Measurements from ENCODE around the gene PERCC1. TPM values are rescaled to one million over a fixed set of nuclear protein-coding genes. Genes with fewer than 3 reads are reported as not detected.

PERCC1 gene
- total RNA-seq, 1 experiment from 2014 or later = not detected

DNA sequence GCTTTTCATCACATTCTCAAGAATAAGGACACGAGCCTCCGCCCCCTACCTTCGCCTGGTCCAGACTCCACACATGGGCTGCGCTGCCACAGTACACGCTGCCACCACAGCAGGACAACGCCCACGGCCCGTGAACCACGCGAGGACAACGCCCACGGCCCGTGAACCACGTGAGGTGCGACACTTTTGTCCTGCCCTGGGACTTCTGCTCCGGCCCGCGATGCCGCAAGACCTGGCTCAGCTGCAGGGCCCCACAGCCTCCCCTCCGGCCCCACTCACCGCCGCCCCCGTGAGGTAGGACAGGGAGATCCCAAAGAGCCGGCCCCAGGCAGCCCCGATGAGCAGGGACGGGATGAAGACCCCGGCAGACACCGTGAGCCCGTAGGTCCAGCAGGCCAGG lies 19.3 kb downstream of the PERCC1 start:
- no peak for DNase-seq (ENCODE audit: low spot score)

DNA sequence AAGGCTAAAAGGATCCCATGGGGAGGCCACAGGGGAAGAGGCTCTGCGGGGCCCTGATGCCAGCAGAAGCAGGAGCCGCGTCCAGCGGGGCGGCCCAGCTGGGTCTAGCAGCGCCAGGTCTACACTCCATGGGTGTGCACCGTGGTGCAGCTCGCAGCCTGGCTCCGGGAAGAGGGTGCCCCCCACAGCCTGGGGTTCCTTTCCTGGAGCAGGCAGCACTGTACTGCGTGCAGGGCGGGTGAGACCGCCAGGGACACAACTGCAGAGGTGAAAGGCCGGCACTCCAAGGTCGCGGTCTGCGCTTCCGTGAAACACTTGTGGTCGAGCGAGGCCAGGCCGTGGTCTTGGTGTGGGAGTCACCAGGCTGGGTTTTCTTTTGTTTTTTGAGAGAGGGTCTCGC lies 20.0 kb downstream of the PERCC1 start:
- no peak for DNase-seq (ENCODE audit: low spot score)

DNA sequence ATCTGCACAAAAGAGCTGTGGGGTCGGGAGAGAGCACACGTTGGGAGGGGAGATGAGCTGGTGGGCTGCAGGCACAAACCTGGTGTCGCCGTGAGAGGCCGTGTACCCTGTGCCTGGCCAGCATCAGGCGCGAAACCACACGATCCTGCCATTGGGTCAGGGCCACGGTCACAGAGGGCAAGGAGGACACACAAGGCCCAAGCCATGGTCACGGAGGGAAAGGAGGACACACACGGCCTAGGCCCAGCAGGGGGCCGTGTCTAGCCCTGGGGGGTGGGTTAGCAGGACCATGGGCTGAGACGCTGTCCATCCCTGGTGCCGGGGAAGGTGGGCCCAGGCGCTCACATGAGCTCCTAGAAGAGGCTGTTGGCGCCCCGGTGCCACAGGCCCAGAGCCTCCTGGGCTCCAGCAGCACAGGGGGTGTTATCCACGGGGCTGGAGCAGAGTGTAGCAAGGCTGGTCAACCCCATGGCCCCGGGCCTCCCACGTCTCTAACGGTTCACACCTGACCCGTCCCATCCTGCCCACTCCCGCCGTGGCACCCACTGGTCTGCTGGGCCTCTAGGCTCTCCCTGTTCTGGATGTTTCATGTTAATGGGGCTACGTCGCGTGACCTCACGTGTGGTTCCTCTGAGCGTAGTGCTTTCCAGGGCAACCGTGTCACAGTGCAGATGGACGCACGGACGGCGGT lies 21.0 kb downstream of the PERCC1 start:
- DNase-seq (ENCODE audit: low spot score) = no peak

DNA sequence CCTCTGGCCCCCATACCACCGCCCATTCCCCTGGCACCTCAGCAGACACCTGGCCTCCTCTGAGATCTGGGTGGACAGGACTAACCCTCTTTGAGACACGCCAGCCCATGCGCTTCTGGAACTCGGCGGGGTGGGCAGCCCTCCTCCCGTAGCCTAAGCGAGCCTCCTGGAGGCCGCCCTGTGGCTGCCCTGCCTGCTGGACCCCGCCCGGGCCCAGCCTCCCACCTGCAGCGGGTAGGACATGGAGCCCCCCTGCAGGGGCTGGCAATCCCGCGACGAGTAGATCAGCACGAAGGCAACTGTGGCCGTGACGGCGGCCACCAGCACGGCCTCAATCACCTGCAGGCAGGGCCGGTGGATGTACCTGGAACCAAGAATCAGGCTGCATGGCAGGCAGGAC lies 21.7 kb downstream of the PERCC1 start:
- DNase-seq (ENCODE audit: low spot score) = no peak

DNA sequence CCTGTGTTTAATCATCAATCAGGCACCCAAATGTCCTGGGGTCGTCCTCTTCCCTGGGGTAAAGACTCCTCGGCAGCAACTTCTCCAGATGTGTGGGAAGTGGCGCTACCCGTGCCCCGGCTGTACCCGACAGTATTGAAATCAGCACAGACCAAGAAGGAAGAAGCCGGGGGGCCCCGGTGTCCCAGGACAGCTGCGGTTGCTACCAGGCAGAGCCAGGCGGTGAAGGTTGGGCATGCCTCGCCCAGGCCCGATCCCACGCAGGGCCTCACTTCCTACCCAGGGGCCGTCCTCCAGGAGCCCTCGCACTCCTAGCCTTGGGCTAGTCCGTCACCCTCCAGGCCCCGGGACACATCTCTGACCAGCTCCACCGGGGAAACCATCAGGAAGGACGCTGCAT lies 22.4 kb downstream of the PERCC1 start:
- DNase-seq (ENCODE audit: low spot score) = no peak

DNA sequence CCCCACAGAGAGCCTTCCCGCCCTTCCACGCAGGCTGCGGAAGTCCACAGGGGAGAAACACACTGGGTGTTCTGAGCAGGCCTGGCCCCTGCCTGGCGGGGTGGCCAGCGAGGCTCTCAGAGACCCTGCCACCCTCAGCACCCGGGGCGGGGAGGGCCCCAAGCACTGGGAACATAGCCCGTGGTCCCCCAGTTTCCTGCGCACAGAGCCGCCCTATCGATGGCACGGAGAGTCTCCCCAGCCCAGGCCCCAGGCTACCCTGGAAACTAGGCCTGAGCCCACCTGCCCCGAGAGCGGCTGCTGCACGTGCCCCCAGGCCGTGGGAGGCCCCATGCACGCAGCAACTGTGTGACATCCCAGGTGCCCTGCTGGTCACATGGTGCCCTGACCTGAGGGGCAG lies 23.7 kb downstream of the PERCC1 start:
- no peak for DNase-seq (ENCODE audit: low spot score)

DNA sequence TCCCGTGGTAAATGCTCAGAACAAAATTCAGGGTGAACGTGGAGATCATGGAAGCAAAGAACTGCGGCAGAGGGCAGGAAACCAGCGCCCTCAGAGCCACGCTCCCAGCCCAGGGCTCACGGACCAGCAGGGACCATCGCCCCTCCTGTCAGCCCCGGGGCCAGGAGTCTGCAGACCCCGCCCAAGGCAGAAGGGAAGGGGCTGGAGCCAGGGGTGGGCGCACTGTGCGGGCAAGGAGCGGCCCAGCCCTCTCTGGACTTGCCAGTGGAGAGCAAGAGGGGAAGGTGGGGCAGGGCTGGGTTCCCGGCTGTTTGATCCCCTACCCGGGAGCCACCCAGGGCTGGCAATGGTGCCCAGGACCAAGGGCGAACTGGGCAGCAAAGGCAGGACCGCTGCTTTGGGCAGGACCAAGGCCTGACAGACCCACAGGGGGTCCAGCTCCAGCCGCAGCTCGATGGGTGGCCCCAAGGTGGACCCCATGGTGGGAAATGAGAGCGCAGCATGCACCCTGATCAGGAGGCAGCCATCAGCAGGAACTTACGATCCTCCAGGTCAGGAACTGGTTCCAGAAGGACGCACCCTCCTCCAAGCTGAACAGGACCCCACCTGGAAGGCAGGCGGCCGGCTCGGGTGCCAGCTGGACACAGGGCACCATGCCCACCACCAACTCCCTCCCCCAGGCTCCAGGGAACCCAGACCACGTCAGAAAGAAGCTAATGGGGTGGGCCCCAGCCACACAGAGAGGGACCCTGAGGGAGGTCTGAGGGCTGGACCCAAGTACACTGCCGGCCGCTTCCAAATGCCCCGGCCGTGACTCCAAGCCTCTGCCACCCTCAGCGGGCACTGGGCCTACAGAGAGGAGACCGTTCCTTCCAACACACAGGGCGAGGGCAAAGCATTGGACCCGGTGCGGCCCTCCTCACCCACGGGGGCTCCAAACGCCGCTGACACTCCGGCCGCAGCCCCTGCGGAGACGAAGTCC lies 24.6 kb downstream of the PERCC1 start:
- no peak for DNase-seq (ENCODE audit: low spot score)

DNA sequence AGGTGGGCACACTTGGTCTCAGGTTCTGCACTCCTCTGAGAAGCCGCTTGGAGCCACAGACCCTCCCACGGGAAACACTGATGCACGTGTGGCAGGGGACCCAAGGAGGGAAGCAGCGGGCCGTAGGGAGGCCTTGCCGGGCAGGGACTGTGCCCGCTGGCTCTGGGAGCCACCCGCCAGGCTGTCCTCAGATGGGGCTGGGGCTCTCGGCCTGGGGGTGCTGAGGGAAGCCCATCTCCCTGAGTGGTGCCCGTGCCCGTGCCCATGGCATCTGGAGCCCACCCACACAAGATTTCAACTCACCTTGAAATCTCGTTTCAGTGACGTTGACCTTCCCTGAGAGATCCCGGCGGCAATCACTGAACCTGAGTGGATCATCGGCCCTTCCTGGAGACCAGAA lies 26.1 kb downstream of the PERCC1 start:
- no peak for DNase-seq (ENCODE audit: low spot score)

DNA sequence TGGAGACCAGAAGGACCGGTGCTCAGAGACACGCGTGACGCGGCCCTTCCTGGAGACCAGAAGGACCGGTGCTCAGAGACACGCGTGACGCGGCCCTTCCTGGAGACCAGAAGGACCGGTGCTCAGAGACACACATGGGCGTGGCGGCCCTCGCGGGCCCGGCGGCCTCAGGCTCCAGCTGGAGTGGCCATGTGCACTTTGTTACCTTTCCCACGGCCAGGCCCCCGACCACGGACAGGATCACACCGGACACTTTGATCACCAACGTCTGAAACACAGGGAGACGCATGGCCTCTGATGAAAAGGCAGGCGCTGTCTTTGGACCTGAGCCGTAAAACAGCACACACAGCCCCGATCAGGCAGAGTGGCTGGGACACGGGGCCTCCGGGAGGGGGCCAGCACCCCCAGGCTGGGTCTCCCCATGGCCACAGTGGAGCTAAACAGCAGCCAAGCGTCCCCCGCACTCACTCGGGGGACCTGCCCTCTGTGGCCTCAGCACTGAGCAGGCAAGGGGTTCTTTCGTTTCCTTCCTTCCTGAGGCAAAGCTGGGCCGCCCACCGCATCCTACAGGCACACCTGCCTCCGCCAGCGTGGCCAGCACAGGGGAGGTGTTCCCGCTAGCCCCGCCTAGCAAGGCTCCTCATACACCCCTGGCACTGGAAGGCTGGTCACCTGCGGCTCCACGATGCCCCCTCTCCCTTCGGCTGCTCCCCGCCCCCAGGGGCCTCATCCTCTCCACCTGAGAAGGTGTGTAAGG lies 26.8 kb downstream of the PERCC1 start:
- DNase-seq (ENCODE audit: low spot score) = no peak

DNA sequence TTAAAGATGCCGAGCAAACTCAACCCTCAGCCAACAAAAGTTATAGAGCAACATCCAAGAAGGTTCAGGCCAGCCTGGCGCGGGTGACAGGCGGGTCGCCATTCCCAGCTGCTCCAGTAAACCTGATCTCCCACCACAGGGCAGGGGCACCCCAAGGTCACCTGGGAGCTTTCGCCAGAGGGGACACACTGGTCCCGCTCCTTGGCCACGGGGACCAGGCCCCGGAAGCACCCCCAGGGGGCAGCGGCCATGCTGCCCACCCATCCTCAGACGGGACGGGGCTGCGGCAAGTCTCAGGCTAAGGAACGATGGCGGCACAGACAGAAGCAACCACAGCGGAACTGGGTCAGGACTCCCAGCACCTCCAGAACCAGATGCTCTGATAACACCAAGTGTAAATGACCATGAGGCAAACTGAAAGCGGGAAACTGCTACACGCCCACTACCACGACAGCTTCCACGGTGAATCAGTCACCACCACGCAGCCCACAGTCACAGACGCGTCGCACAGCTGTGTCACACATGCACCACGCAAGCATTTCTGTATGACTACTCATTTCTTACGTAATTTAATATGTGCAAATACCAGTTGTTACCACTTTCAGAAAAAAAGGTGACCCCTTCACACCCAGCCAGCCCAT lies 27.6 kb downstream of the PERCC1 start:
- no peak for DNase-seq (ENCODE audit: low spot score)

DNA sequence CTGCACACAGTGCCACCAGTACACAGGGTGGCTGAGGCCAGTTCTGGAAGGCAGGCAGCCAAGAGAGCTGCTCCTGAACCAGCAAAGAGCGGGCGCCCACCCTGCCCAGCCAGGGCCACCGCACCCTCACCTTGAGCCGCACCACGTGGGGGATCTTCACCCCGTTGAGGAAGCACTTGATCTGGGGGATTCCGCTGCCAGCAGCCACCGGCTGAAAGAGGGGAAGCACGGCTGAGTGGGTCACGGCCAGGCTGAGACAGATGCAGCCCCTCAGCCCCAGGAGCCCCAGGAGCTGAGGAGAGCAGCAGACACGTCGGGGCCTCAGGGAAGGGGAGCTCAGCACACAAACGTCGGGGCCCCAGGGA lies 28.1 kb downstream of the PERCC1 start:
- no peak for DNase-seq (ENCODE audit: low spot score)

DNA sequence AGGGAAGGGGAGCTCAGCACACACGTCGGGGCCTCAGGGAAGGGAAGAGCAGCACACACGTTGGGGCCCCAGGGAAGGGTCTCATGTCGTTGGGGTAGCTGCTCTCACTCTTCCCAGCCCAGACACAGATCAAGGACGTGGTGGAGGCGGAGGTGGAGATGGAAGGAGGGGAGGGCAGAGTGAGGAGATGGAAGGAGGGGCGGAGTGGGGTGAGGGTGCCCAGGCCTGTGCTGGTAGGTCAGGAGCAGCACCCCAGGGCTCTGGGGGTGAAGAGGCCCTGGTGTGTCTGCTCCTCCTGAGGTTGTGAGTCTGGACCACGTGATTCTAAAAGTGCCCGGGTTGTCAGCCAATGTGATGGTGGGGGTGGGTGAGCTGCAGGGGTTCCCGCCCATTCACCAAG lies 29.1 kb downstream of the PERCC1 start:
- DNase-seq (ENCODE audit: low spot score) = no peak

DNA sequence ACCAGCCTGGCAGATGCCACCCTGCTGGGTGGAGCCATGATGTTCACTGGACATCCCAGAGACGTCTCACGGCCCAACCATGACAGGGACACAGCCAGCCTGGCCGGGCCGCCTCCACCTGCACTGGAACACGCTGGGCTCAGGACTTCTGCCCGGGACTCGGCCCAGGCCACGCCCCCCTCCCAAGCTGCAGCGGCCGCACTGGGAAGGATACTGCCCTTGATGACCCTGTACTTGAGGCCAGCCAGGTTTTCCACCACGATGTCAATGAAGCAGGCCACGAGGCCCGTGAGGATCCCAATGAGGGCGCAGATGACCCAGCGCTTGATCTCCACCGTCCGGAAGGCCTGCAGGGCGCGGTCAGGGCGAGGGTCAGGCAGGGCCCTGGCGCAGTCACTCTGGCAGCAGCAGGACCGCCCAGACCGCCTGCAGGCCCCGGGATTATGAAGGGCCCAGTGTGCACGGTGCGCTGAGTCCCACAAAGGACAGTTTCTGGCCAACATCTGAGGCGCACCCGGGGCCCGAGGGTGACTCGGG lies 29.8 kb downstream of the PERCC1 start:
- no peak for DNase-seq (ENCODE audit: low spot score)

DNA sequence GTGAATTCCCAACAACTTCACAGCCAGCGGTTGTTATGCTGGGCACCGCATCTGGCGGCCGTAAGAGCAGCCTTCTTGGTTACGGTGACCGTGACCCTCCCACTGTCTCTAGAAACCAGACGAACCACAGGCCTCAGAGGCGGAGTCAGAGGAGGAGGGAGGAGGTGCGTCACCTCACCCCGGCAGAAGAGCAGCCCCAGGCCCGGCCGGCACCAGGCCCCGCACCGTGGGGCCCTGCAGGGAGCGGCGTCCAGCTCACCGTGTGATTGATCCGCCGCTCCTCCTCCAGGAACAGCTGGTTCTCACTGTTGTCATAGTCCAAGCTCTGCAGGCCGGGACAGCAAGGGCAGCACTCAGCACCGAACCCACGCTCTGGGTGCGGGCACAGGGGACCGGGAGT lies 30.3 kb downstream of the PERCC1 start:
- DNase-seq (ENCODE audit: low spot score) = no peak

DNA sequence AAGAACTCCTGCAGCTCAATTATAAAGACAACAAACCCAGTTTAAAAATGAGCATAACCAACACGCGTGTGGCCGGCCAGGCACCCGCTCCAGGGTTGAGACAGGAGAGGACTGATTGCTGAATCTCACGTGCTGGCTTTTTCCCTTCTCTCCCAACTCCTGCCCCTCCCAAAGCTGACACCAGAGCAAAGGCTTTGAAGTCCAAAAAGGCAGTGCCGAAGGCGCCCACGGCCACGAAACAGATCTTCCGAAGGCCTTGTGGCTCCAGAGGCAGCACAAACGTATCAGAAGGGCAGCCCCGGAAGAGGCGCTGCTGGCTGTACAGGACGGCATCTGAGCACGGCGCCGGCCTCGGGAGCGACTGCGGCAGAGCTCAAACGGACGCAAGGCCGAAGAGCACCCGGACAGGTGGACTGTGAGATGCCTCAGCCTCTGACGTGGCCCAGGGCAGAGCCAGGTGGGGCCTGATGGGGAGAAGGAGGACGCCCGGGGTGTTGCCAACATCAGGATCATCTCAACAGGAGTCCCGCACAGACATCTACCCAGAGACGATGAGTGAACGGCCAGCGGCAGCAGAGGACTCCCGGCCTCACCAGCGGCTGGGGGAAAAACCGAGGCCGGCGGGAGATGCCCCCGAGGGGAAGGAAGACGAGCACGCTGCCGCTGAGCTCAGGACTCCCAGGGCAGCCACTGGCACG lies 33.5 kb downstream of the PERCC1 start:
- DNase-seq (ENCODE audit: low spot score) = no peak

DNA sequence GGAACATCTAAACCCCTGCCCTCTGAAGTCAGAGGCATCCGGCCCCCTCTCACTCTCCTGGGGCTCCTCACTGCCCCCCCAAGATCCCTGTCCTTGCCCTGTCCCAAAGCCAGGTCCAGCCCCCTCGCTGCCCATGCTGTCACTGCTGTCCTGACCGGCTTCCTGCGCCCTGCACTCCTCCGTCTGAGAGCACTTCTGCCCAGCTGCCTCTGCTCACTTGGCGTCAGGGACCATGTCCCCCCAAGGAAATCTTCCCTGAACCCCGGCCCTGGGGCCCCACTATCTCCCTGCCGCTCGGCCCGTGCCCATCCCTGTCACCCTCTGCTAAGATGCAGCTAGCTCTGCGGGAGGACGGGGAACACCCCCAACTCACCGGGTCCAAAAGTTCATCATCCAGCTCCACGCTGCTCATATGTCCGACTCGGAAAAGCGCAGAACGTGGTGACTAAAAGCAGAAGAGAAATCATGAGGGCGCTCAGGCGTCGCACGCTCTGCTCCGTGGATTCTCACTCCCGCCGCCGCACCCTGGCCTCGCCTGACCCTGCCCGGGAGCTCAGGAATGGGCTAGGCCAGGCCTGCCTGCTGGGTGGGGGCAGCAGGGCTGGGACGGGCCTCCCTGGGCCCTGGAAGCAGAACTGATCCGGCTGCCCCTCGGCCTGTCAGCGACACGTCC lies 34.2 kb downstream of the PERCC1 start:
- no peak for DNase-seq (ENCODE audit: low spot score)

DNA sequence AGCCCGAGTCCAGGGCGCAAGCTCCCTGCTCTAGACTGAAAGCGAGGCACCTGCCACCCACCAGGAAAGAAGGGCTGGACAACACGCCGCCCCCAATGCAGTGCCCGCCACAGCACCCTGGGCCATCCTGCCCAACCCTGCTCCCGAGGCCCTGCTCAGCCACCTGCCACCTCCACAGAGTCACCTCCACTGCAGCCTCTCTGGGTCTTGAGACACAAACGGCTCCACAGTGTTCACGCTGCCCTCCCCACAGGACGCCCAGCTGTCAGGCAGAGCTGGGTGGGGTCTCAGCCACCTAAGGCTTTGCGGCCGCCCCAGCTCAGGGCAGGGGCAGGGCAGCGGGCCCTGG lies 34.7 kb downstream of the PERCC1 start:
- DNase-seq (ENCODE audit: low spot score) = no peak

DNA sequence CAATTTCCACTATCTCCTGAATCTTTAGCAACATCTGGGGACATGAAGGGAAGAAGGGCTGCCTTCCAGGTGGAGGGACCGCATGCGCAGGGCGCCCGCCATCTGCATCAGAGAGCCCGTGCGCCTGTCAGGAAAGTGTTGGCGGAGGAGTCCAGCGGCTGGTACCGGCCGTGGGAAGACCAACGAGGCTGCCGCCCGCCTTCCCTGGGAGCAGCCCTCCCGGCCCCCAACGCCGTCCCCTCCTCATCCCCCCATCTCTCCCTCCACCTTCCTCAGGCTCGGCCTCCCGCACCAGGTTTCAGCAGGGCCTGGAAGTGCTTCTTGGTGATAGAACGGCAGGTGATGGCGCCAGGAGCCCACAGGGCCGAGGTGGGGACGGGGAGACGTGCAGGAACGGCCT lies 35.2 kb downstream of the PERCC1 start:
- DNase-seq (ENCODE audit: low spot score) = no peak

DNA sequence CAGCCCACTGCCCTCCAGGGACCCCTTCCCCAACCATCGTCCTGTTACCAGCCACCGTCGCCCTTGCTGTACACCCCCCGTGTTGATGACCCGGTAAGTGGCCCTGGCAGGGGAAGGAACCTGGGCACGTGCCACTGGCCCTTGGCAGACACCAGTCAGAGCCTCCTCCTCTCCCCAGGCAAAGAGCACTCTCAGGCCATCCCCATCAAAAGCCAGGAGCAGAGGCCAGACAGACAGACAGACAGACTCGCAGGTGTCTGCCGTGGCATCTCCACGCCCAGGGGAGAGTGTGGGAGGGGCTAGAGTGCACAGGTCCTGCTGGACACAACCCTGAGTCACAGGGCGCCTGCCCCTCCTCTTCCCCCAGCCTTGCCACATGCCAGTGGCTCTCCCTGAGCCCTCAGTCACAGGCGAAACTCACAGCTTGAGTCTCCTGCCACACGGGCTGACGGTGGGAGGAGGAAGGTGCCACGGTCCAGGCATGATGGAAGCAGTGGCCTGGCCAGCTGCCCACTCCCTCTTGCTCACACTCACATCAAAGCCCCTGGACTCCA lies 36.2 kb downstream of the PERCC1 start:
- DNase-seq (ENCODE audit: low spot score) = peak; percentile 44

DNA sequence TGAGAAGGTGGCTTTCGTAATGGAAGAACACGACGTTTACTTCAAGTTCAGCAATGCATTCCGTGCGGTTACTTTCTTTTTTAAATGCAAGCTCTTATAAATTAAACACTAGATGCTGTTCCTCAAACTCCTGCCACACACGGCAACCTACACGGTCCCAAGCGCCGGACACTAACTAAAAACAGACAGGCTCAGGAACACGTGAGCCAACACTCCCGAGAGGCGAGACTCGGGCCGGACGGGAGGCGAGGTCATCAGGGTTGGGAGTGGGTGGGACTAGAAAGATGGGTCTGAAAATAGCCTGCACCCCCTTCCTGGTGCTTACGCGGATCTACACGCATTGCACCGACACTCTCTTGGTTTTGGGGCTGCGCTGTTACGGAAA lies 37.5 kb downstream of the PERCC1 start:
- DNase-seq (ENCODE audit: low spot score) = no peak

Data from A172 (cell line).